ENCODE measurements around the gene ADRA1B. TPM values are rescaled to one million over a fixed set of nuclear protein-coding genes. Genes with fewer than 3 reads are reported as not detected.

The ADRA1B gene
- total RNA-seq, 1 donor from 2014 or later, result 12.0 TPM

DNA sequence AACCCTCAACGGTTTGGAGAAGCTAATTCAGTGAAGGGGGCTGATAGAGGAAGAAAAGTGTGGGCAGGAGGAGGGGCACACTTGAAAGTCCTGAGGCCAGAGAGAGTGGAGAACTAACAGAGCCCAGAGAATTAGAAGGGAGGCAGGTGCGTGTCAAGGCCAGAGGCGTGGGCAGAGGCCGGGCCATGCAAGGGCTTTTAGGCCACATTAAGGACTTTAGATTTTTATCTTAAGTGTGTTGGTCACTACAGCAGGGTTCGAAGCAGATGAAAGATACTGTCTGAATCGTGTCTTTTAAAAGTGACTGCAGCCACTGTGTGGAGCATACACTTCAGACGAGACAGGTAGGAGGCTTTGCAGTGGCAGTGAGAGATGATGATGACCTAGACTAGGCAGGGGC lies 6.7 kb downstream of the ADRA1B start:
- no peak for ATAC-seq
- DNase-seq (ENCODE audit: low spot score), result no peak

DNA sequence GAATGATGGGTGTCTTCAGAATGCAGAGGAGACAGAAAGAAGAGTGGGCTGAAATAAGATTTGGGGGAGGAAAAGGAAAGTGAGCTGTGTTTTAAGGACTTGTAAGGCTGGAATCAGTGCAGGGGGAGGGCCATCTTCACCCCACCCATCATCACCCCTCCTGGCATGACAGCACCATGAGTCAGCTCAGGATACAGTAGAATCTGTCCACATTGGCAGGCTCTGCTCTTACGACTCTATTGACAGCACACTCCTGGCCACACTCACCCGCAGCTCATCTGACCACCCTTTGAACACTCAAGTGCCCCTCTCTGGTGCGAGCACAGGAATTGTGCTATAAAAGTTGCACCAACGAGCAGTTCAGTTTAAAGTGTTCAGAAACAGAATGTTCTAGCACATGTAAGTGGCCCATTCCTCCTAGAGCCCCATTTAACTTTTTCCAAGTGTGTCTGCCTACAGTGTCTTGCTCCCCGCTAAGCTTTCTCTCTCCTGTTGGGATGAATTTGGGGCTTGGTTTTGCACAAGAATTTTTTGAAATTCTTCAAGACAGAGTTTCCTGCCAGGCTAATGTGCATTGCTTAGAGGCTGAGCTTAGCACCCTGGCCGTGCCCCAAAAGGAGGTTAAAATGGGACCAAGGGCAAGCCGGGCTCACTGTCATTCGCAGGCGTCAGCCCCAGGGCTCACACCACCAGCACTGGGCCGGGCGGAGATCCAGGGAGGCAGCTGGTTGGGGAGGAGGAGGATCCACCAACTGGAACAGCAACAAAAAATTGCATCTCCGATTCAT lies 12.0 kb downstream of the ADRA1B start:
- DNase-seq (ENCODE audit: low spot score), result no peak

DNA sequence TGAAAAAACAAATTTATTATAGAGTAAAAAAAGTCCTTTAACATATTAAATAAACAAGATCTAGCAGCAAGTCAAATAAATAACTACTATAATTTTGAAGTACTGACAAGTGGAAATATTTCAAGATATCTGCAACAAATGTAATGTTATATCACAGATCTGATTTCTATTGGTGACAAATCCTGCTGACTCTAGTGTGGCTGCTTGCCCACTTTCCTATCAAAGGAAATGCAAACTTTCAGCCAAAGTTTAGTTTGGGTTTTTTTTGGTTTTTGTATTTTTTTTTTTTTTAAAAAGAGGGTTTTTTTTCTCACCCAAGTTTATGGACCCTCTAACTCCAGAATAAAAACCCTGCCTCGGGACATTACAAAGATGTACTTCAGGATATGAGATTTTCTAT lies 12.9 kb downstream of the ADRA1B start:
- DNase-seq (ENCODE audit: low spot score), result no peak
- ATAC-seq, result no peak

More for the DNA sequence above, 12.0 kb downstream of the ADRA1B start:
- peak; percentile 29 for ATAC-seq

DNA sequence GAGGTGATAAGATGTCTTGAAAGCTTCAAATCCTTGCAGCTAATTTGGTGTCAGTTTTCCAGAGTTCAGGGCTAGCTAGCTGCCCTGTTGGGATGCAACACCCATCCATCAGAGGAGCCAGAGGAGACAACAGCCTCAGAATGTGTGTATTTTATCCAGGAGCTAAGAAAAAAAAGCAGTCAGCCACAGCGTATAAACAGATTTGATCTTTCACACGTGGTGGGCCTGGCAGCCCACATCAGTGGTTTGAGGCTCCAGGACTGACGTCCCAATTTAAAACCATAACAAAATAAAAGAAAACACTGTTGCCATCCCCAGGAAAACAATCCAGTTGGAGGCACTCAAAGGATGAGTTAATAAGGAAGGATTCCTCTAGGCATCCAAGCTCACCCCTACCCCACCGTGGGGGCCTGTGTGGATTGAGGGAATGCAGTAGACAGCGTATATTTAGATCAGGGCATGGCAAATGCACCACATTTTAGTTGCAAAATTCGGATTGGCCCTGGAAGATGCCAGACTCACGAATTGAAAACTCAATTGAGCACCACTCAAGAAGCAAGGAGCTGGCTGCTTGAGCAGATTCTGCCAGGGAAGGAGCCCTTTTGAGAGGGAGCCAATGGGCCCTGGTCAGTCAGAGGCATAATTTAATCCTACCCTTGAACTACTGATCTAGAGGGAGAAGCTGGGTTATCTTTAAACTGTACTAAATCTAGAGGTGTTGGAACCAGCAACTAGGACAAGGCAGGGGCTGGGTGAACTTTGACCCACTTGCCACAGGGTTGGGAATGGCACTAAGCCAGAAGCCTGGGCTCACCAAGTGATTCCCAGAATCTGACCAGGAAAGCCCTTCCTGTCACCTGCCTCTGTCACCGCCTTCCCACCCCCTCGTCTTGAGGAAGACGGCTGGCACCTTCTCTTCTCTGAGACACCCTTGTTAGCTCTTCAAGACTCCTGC lies 17.5 kb downstream of the ADRA1B start:
- ATAC-seq (peak; percentile 91), DNase-seq (ENCODE audit: low spot score) (peak; percentile 66)

DNA sequence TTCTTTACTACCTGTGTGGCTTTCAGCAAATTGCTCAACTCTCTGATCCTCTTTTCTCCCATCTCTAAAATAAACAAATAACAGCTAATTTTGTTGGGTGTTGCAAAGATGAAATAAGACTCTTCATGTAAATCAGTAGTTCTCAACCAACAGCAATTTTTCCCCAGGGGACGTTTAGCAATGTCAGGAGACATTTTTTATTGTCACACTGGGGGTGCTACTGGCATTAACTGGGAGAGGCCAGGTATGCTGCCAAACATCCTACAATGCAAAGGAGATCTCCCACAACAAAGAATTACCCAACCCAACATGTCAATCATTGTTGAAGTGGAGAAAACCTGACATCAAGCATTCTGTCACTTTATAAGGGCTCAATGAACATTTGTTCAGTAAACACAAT lies 19.7 kb downstream of the ADRA1B start:
- no peak for ATAC-seq

DNA sequence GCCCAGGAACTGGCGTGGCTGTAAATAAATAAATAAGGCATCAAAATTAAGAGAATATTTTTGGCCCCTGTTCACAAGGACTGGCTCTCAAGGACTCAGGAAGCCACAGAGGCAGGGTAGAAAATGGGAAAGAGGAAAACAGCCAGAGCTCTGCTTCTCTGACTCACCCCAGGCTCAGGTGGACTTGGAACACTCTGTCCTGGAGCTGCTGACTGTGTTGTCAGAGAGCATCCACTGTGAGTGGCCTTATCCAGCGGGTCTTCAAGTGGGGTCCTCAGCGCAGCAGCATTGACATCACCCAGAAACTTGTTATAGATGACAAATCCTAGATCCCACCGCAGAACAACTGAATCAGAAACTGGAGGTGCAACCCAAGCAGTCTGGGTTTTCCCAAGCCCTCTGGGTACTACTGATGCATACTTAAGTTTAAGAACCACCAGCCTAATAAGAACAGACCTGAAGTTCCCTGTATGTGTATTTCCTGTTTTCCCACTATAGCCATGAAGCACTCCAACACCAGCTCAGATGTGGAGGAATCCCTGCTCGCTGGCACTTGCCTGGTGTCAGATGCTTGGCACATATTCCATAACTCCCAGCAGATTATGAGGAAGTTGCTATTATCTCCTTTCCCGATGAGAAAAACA lies 20.5 kb downstream of the ADRA1B start:
- DNase-seq (ENCODE audit: low spot score) (no peak), ATAC-seq (no peak)

More for the DNA sequence above, 19.7 kb downstream of the ADRA1B start:
- DNase-seq (ENCODE audit: low spot score), result no peak

DNA sequence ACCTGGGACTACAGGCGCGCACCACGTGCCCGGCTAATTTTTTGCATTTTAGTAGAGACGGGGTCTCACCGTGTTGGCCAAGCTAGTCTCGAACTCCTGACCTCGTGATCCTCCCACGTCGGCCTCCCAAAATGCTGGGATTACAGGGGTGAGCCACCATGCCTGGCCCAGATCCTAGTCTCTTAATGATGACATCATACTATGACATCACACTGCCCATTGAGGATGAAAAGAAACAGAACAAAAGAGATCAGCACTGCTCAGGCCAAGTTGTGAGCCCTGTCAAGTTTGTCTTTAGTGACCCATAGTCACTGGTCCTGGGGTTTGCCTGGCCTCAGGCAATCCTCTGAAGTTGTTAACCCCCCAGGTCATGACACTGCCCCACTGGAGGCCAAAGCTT lies 21.3 kb downstream of the ADRA1B start:
- DNase-seq (ENCODE audit: low spot score) (no peak), ATAC-seq (no peak)

DNA sequence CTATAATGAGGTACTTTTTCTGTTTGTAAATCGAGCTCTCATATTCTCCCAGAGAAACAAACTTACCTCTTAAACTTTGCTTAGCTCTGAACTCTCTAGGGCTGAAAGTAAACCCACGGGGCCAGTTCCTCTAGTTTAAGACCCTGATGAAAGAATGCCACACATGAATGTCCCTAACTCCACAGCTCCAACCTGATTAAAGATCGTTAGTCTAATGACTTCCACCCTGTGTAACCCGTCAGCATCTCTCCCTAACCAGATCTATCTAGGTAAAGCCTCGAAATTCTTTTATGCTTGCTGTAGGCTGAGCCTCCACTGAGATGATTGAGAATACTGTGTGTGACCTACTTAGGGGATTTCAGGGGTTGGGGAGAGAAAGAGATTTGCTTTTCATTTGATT lies 27.0 kb downstream of the ADRA1B start:
- ATAC-seq (no peak), DNase-seq (ENCODE audit: low spot score) (no peak)

DNA sequence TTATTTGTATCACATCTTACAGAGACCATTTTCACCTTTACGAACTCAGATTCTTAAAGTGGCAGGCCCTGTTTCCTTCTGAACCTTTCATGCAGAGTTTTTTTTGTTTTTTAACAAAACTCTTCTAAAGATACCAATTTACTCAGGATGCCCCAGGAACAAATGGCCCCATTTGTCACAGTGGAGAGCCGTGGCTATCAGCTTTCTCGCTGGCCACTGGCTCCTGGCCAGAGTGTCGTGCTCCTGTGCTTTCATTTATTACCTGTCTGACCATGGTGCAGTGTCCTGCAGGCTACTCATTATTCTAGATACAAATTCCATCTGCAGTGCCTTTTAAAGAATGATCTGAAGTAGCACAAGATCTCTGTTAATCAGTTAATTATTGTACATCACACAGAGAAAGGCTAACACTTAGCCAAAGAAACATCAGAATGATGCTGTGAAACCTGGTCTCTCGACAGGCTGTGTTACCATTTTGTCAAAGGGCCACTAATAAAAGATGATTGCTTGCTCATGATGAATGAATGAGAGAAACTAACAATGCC lies 27.8 kb downstream of the ADRA1B start:
- ATAC-seq (no peak), DNase-seq (ENCODE audit: low spot score) (no peak)

DNA sequence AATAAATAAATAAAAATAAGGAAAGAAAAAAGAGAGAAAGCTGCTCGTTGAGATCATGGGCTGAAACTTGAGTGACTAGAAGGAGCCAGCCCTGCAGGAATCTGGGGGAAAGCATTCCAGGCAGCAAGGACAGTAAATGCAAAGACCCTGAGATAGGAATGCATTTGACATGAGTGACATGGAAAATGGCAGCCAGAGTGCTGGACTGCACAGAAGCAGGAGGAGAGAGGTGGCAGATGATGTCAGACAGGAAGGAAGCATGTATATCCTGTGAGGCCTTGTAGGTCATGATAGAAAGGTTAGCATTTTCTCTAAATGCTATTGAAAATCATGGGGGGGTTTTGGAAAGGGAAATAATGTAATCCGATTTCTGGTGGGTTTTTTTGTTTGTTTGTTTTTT lies 29.1 kb downstream of the ADRA1B start:
- DNase-seq (ENCODE audit: low spot score), result no peak
- ATAC-seq, result no peak

DNA sequence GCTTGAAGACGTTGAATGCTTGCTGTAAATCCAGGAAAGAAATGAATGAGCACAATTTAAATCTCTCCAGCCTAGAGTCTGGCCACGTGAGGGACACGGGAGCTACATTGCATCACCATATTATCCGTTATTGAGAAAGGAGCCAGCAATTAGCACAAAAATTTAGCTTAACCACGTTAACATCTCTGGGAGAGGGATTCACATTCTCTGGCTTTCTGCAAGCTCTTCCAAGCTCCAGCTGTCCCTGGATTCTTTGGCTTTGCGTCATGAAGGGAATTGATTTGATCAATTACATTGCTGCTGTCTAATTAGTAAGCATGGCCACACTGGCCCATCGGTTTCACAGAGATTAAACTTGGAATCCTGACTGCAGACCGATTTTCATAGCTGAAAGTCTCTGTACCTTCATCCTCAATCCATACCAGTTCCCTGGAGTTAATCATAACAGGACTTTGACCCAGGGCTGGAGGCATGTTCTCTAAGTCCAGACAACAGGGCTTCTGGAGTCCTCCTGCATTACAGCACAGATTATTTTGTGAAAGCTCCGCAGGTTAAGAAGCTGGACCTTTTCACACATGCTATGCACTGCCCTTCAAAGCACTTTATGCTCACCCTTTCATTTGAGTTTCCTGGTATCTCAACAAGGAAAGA lies 31.6 kb downstream of the ADRA1B start:
- peak; percentile 88 for ATAC-seq

DNA sequence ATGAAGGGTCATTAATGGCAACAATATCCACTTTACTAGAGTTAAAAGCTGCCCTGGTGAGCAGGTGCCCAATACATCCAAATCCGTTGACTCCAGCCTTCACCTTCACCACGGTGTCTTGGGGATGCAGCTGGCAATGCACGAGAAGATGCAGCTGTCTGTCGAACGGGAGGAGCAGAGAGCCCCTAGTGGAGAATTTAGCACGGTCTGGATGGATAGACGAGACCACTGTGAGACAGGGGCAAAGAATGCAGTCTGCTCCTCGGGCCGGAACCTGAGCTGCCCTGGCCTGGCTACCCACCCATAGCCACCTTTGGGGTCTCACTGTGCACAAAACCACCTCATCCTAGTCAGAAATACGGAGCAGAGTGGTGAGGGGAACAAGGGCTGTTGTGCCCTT lies 35.1 kb downstream of the ADRA1B start:
- DNase-seq (ENCODE audit: low spot score) (no peak), ATAC-seq (no peak)

More for the DNA sequence above, 31.6 kb downstream of the ADRA1B start:
- no peak for DNase-seq (ENCODE audit: low spot score)

DNA sequence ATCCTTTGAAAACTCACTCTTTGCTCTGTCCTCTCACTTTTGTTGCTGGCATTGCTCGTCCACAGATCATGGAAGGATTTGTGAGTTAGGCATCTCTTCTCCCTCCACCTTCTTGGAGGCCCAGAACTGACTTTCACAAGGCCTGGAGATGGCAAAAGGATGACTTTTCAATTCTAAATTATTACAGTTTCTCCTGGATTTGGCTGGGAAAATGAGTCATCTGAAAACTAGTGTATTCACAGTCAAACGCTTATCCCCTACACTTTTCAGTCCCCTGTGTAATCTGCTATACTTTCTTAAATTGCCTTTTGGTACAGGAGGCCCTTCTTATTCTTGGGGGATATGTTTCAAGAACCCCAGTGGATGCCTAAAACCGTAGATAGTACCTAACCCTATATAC lies 35.6 kb downstream of the ADRA1B start:
- DNase-seq (ENCODE audit: low spot score), result no peak
- ATAC-seq, result no peak

DNA sequence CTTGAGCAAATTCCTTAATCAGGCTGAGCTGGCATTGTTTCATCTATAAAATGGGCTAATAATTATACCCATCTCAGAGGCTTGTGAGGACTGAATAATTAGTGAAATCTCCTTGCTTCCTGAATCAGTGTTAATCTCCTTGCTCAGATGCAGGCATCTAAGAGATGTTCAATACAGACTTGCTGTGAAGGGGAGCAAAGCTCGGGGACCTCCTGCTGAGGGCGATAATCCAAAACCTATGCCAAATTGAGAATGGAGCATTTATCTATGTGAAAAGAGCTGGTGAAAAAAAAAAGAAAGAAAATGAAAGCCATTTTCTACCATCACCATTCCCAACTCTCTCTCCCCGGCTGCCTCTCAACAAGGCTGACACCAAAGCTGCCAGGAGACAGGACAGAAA lies 37.3 kb downstream of the ADRA1B start:
- ATAC-seq (no peak), DNase-seq (ENCODE audit: low spot score) (no peak)

DNA sequence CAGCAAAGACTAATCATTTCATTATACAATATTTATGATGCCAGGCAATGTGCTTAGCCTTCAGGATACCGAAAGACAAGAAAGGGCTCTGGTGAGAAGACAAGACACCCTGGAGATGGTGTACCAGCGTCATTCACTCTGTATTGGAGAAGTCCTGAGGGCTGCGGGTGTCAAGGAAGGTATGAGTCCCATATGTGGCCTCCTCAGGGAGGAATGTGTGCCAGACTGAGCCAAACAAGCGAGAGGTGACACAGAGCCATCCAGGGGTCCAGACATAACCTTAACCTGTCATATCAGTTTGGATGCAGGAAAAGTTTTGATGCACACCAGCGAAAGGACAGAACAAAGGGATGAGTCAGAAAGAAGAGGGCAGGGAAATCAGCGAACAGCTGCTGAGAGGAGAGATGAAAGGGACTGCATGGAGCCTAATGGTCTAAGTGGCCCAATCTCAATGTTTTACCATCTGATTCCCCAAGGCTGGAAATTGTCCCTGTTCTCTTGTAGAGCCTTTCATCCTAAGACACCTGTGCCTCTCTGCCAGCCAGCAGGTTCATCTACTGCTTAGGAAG lies 38.9 kb downstream of the ADRA1B start:
- ATAC-seq, result no peak
- no peak for DNase-seq (ENCODE audit: low spot score)

DNA sequence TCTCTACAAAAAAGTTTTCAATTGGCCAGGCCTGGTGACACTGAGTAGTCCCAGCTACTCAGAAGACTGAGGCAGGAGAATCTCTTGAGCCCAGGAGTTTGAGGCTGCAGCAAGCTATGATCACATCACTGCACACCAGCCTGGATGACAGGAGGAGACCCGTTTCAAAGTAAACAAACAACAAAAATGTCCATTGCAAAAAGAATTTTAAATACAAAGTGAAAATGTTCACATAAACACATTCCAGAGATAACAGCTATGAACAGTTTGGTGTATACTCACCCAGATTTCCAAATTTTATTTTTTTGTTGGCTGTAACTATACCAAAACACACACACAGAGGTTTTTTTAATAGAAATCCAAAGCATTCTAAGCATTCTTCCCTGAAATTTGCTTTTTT lies 39.8 kb downstream of the ADRA1B start:
- ATAC-seq, result no peak
- no peak for DNase-seq (ENCODE audit: low spot score)

DNA sequence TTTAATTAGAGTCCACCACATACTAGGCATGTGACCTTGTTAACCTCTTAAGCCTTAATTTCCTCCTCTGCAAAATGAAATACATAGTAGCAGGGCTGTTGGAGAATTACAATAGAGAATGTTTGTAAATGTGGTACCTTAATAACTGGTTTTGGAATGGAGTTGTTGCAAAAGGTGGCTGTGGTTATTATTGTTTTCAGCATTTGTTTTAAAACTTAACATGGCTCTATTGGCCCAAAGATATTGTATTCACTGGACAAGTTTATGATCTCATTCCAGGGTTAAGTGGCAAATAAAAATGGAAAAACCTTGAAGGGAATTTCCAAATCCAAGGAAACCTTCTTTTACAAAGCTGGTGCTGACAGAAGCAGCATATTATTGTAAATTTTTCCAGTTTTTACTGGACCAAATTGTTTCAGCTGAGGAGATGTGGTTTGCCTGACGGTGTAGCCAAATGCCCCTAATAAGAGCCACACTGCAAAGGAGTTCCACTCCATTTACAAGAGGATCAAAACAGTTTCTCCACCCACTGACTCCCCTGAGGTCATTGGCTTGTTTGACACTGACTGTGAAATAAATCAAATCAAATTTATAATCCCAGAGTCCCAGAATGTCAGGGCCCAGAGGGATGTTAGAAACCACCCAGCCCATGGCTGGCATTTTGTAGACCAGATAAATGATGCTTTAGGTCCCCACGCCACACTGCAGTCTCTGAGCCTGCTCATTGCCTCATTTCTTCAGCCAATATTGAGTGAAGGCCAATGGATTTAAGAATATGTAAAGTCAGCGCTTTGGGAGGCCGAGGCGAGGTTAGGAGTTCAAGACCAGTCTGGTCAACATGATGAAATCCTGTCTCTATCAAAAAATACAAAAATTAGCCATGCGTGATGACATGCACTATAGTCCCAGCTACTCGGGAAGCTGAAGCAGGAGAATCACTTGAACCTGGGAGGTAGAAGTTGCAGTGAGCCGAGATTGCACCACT lies 45.2 kb downstream of the ADRA1B start:
- DNase-seq (ENCODE audit: low spot score), result no peak
- ATAC-seq, result no peak

DNA sequence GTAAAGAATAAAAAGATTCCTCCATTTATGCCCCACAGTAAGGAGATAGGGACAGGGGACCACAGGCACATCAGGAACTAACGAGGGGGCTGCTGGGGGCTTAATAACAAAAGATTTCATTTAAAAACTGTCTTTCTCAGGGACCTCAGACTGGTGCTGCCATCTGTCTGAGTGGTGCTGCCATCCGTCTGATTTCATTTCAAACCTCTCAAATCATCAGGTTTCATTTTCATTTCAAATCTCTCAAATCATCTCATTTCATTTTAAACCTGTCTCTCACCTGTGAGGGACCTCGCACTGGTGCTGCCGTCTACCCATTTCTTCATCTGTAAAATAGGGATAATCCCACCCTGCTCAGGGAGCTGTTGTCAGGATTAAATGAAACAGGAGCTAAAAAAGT lies 45.9 kb downstream of the ADRA1B start:
- DNase-seq (ENCODE audit: low spot score), result no peak
- ATAC-seq, result no peak

DNA sequence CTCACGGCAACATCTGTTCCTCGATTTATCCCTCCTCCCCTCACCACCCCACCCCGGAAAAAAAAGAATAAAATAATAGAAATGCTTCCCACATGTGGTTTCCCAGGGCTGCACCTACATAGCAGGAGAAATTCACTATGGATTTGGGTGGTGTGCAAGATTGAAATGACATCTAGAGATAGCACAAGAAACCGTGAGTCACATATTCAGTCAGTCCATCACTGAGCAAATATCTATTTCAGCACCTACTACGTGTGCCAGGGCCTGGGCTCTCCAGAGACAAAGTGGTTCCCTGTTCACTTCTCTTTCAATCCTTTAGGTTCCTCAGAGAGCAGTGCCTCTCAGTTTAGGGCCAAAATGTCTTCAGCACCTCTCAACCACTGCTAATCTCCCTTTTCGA lies 47.7 kb downstream of the ADRA1B start:
- DNase-seq (ENCODE audit: low spot score) (no peak), ATAC-seq (no peak)
